K562 (cell line): Measurements from ENCODE around the gene BBC3. TPM values are rescaled to one million over a fixed set of nuclear protein-coding genes. Genes with fewer than 3 reads are reported as not detected.

Experiments used
- BRD9 ChIP-seq: fragments of 450-650 bp; IDR thresholded peaks from 2 replicates; pipeline ENCODE4 v1.6.1; 2018; ENCODE audit warnings: low read depth; ENCODE audit not compliant: partially characterized antibody
- HNRNPK ChIP-seq: fragments of 200-400 bp; formaldehyde crosslinking; IDR thresholded peaks from one replicate; pipeline ENCODE4 v1.6.1; 2018; ENCODE audit warnings: mild to moderate bottlenecking, low read depth, low read length; ENCODE audit not compliant: poor library complexity, severe bottlenecking
- MAFK ChIP-seq: IDR thresholded peaks from 2 replicates; pipeline ENCODE4 v1.6.1; 2011; ENCODE audit warnings: low read length, improper control_type of control experiment
- MIER1 ChIP-seq: fragments of 450-650 bp; IDR thresholded peaks from 2 replicates; pipeline ENCODE4 v1.6.1; 2016; ENCODE audit warnings: antibody characterized with exemption, mild to moderate bottlenecking, low read depth
- MYBL2 ChIP-seq, 2 experiments: fragments of 450-650 bp in 1 of 2; sonication (generic) in 1 of 2; formaldehyde crosslinking in 1 of 2; IDR thresholded peaks; 2 replicates each; pipeline versions ENCODE4 v1.6.1 to v1.8.1; 2017 to 2022; ENCODE audit warnings: borderline replicate concordance in 1 of 2, inconsistent platforms in 1 of 2, low read depth in 1 of 2, mild to moderate bottlenecking in 1 of 2, missing genetic modification reagents in 1 of 2, moderate library complexity in 1 of 2
- MYNN ChIP-seq, 2 experiments: sonication (generic); formaldehyde crosslinking in 1 of 2; IDR thresholded peaks; 2 replicates each; pipeline versions ENCODE4 v1.5.0 to v1.6.1; 2016 to 2020; ENCODE audit warnings: antibody characterized with exemption in 1 of 2, missing genetic modification reagents in 1 of 2
- NCOA1 ChIP-seq: fragments of 450-650 bp; IDR thresholded peaks from 2 replicates; pipeline ENCODE4 v1.6.1; 2016; ENCODE audit warnings: low read depth
- PCBP1 ChIP-seq: fragments of 200-400 bp; formaldehyde crosslinking; IDR thresholded peaks from 2 replicates; pipeline ENCODE4 v1.6.1; 2018; ENCODE audit warnings: mild to moderate bottlenecking, low read depth, low read length; ENCODE audit not compliant: poor library complexity, severe bottlenecking
- POLR2B ChIP-seq: fragments of 450-650 bp; IDR thresholded peaks from 2 replicates; pipeline ENCODE4 v1.6.1; 2018; ENCODE audit warnings: low read depth; ENCODE audit not compliant: partially characterized antibody
- RBM34 ChIP-seq: fragments of 200-400 bp; formaldehyde crosslinking; IDR thresholded peaks from 2 replicates; pipeline ENCODE4 v1.6.1; 2018; ENCODE audit warnings: low read length, borderline replicate concordance; ENCODE audit not compliant: insufficient read depth
- SMAD1 ChIP-seq: fragments of 150-350 bp; IDR thresholded peaks from 2 replicates; pipeline ENCODE4 v1.6.1; 2014; ENCODE audit warnings: low read length, low read depth; ENCODE audit not compliant: partially characterized antibody
- SMARCA5 ChIP-seq: fragments of 450-650 bp; IDR thresholded peaks from 2 replicates; pipeline ENCODE4 v1.6.1; 2016
- ZFP1 ChIP-seq: fragments of 450-650 bp; formaldehyde crosslinking; IDR thresholded peaks from 2 replicates; pipeline ENCODE4 v1.4.0; 2020; ENCODE audit warnings: mild to moderate bottlenecking, mixed read lengths
- ZSCAN29 ChIP-seq: fragments of 450-650 bp; IDR thresholded peaks from 2 replicates; pipeline ENCODE4 v1.6.1; 2017
- polyA plus RNA-seq, 8 experiments: library from polyadenylated mRNA; depleted of rRNA in 4 of 8; stranded (reverse) in 5 of 8; unstranded in 3 of 8; fragments of >200 nt; fragmentation: Nextera tagmentation in 2 of 8; fragmentation: Illumina TruSeq in 1 of 8; extraction: Ambion mirVana in 2 of 8; extraction: Trizol in 1 of 8; gene quantifications; 2 replicates each; pipeline versions ENCODE4 v1.2.1 to v1.2.3, GENCODE V29; 2011 to 2014; ENCODE audit warnings: inconsistent platforms in 1 of 8, missing spikeins in 1 of 8
- total RNA-seq, 7 experiments: library from RNA; depleted of rRNA in 6 of 7; stranded (reverse); fragments of >200 nt in 6 of 7; fragmentation: Illumina TruSeq in 2 of 7; extraction: Trizol in 2 of 7; gene quantifications; 2 replicates each; pipeline versions ENCODE4 v1.2.1 to v1.2.3, GENCODE V29; 2011 to 2021; ENCODE audit warnings: low replicate concordance in 1 of 7
- TF ChIP-seq, protein P1 (sequence below): fragments of 250-450 bp; sonication (Bioruptor Pico); IDR thresholded peaks from 2 replicates; pipeline ENCODE4 v1.5.0; 2020; ENCODE audit warnings: mild to moderate bottlenecking, borderline replicate concordance
- TF ChIP-seq, protein P2 (sequence below): conservative IDR thresholded peaks from 2 replicates; pipeline ENCODE4 v1.6.1; 2011; ENCODE audit warnings: low read depth, mild to moderate bottlenecking, low read length; ENCODE audit not compliant: control insufficient read depth
- TF ChIP-seq, protein P3 (sequence below): sonication (generic); formaldehyde crosslinking; IDR thresholded peaks from 2 replicates; pipeline ENCODE4 v1.8.1; 2023; ENCODE audit warnings: missing genetic modification reagents, mild to moderate bottlenecking, borderline replicate concordance

The BBC3 gene
- total and polyA plus RNA-seq, 9 of the 15 experiments (the other 6 are each of a cell fraction or from before 2014, with no cell fraction given): 0.15 to 30.7 (median 4.8) TPM

DNA sequence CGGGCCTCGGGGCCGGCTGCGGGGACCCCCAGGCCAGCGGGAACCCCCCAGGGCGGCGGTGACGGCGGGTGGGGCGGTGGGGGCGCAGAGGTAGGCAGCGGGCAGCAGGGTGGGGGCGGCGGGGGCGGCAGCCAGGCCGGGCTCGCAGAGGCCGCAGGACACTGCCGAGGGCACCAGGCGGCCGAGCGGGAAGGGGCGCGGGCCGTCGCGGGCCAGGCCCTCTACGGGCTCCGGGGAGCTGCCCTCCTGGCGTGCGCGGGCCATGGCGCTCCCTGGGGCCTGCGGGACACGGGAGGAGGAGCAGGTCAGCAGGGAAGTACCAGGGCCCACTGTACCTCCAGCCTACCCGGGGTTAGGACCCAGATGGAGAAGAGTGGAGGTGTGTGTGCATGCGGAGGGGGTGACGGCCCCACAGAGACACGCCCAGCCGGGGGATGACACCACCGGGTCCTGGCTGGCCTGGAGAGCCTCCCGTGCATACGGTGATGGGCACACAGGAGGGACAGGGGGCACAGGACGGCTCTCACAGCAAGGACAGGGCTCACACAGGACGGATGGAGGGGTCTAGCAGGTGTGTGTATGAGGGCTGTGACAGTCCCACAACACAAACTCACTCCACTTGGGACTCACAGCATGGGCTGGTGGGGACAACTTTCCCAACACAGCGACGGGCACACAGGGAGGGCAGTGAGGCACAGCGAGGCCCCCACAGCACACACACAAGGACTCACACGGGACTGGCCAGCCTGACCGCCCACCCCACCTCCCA lies 2.6 kb downstream of the BBC3 start (continued):
- TF ChIP-seq SMAD1 (no peak), MAFK (no peak), BRD9 (no peak), POLR2B (peak; percentile 19), MYBL2 (IDR thresholded peaks at IDR 0.05; ENCODE audit: low read depth) (no peak), MYBL2 (CRISPR knock-in tag; IDR thresholded peaks at IDR 0.05; ENCODE audit: borderline replicate concordance) (no peak), HNRNPK (no peak), ZSCAN29 (no peak), RBM34 (no peak), SMARCA5 (no peak), MIER1 (no peak), NCOA1 (no peak), ZFP1 (CRISPR knock-in tag) (no peak), MYNN (IDR thresholded peaks at IDR 0.05) (peak; percentile 78), MYNN (CRISPR knock-in tag; IDR thresholded peaks at IDR 0.05) (no peak), PCBP1 (peak; percentile 73)
- TF ChIP-seq, protein P1, sequence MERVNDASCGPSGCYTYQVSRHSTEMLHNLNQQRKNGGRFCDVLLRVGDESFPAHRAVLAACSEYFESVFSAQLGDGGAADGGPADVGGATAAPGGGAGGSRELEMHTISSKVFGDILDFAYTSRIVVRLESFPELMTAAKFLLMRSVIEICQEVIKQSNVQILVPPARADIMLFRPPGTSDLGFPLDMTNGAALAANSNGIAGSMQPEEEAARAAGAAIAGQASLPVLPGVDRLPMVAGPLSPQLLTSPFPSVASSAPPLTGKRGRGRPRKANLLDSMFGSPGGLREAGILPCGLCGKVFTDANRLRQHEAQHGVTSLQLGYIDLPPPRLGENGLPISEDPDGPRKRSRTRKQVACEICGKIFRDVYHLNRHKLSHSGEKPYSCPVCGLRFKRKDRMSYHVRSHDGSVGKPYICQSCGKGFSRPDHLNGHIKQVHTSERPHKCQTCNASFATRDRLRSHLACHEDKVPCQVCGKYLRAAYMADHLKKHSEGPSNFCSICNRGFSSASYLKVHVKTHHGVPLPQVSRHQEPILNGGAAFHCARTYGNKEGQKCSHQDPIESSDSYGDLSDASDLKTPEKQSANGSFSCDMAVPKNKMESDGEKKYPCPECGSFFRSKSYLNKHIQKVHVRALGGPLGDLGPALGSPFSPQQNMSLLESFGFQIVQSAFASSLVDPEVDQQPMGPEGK (CRISPR knock-in tag): no peak
- TF ChIP-seq, protein P2, sequence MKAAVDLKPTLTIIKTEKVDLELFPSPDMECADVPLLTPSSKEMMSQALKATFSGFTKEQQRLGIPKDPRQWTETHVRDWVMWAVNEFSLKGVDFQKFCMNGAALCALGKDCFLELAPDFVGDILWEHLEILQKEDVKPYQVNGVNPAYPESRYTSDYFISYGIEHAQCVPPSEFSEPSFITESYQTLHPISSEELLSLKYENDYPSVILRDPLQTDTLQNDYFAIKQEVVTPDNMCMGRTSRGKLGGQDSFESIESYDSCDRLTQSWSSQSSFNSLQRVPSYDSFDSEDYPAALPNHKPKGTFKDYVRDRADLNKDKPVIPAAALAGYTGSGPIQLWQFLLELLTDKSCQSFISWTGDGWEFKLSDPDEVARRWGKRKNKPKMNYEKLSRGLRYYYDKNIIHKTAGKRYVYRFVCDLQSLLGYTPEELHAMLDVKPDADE: no peak; the same call in 1 of the 2 replicates
- TF ChIP-seq, protein P3, sequence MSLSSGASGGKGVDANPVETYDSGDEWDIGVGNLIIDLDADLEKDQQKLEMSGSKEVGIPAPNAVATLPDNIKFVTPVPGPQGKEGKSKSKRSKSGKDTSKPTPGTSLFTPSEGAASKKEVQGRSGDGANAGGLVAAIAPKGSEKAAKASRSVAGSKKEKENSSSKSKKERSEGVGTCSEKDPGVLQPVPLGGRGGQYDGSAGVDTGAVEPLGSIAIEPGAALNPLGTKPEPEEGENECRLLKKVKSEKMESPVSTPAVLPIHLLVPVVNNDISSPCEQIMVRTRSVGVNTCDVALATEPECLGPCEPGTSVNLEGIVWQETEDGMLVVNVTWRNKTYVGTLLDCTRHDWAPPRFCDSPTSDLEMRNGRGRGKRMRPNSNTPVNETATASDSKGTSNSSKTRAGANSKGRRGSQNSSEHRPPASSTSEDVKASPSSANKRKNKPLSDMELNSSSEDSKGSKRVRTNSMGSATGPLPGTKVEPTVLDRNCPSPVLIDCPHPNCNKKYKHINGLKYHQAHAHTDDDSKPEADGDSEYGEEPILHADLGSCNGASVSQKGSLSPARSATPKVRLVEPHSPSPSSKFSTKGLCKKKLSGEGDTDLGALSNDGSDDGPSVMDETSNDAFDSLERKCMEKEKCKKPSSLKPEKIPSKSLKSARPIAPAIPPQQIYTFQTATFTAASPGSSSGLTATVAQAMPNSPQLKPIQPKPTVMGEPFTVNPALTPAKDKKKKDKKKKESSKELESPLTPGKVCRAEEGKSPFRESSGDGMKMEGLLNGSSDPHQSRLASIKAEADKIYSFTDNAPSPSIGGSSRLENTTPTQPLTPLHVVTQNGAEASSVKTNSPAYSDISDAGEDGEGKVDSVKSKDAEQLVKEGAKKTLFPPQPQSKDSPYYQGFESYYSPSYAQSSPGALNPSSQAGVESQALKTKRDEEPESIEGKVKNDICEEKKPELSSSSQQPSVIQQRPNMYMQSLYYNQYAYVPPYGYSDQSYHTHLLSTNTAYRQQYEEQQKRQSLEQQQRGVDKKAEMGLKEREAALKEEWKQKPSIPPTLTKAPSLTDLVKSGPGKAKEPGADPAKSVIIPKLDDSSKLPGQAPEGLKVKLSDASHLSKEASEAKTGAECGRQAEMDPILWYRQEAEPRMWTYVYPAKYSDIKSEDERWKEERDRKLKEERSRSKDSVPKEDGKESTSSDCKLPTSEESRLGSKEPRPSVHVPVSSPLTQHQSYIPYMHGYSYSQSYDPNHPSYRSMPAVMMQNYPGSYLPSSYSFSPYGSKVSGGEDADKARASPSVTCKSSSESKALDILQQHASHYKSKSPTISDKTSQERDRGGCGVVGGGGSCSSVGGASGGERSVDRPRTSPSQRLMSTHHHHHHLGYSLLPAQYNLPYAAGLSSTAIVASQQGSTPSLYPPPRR: peak; percentile 49; the same call in 1 of the 2 replicates
